SK-N-MC (cell line): ENCODE data around the gene INHA.

Experiments used
- DNase-seq: peaks from one replicate; pipeline ENCODE4 v3.0.0-alpha.2; 2011; ENCODE audit warnings: low read depth, low spot score
- H3K27ac ChIP-seq: fragments of 200-600 bp; sonication (generic); 2 replicates; pipeline ENCODE4 v1.5.1; 2016; ENCODE audit warnings: mixed run types
- H3K36me3 ChIP-seq: fragments of 200-600 bp; sonication (generic); 2 replicates; pipeline ENCODE4 v1.6.1; 2017; ENCODE audit warnings: antibody characterized with exemption, low read length, mixed read lengths; ENCODE audit not compliant: insufficient read depth
- H3K4me3 ChIP-seq: fragments of 200-600 bp; sonication (generic); 2 replicates; pipeline ENCODE4 v1.5.1; 2016
- H3K9ac ChIP-seq: fragments of 200-600 bp; sonication (generic); 2 replicates; pipeline ENCODE4 v1.8.0; 2017; ENCODE audit warnings: mixed run types, mixed read lengths; ENCODE audit not compliant: insufficient read length
- H3K9me3 ChIP-seq: fragments of 200-600 bp; sonication (generic); 2 replicates; pipeline ENCODE4 v1.6.1; 2017; ENCODE audit warnings: low read depth, mild to moderate bottlenecking, antibody characterized with exemption, low read length, moderate library complexity, mixed read lengths
- EZH2 ChIP-seq: fragments of 200-600 bp; sonication (generic); IDR thresholded peaks from one replicate; pipeline ENCODE4 v1.6.1; 2017; ENCODE audit warnings: antibody characterized with exemption
- FOXP2 ChIP-seq: optimal IDR thresholded peaks from 2 replicates; pipeline ENCODE3; 2011; ENCODE audit warnings: mild to moderate bottlenecking, moderate library complexity; ENCODE audit not compliant: insufficient read depth; ENCODE audit errors: extremely low read length, control extremely low read depth
- POLR2AphosphoS5 ChIP-seq: IDR thresholded peaks from 2 replicates; pipeline ENCODE4 v1.6.1; 2012; ENCODE audit warnings: mild to moderate bottlenecking, low read depth, low read length, borderline replicate concordance

Gene INHA

GRCh38 chr2:219615894-219616293 lies 43.8 kb downstream of the INHA start:
- H3K4me3 ChIP-seq, result no peak overlapping the region
- no peak for TF ChIP-seq POLR2AphosphoS5
- no peak for TF ChIP-seq EZH2
- TF ChIP-seq FOXP2, result no peak
- DNase-seq, result no peak
- H3K27ac ChIP-seq, result no peak overlapping the region
- no peaks in the 10 kb centered on the region; the same call in 1 of the 2 replicates for H3K36me3 ChIP-seq
- H3K9ac ChIP-seq, result no peak overlapping the region
- no peaks in the 10 kb centered on the region for H3K9me3 ChIP-seq

GRCh38 chr2:219616550-219616949 lies 44.4 kb downstream of the INHA start:
- Histone ChIP-seq H3K27ac (no peak overlapping the region), H3K4me3 (no peak overlapping the region), H3K9me3 (no peaks in the 10 kb centered on the region), H3K36me3 (no peaks in the 10 kb centered on the region; the same call in 1 of the 2 replicates), H3K9ac (no peak overlapping the region)
- TF ChIP-seq POLR2AphosphoS5, result no peak
- no peak for TF ChIP-seq EZH2
- no peak for TF ChIP-seq FOXP2
- no peak for DNase-seq

- Histone ChIP-seq H3K4me3 (no peak overlapping the region), H3K9ac (no peak overlapping the region), H3K27ac (no peak overlapping the region), H3K9me3 (no peaks in the 10 kb centered on the region), H3K36me3 (no peaks in the 10 kb centered on the region; the same call in 1 of the 2 replicates)
- TF ChIP-seq FOXP2, result no peak
- no peak for TF ChIP-seq POLR2AphosphoS5
- TF ChIP-seq EZH2, result no peak
- DNase-seq, result no peak
These were observed 46.6 kb downstream of the INHA start for GRCh38 chr2:219618733-219619122.

- H3K4me3 ChIP-seq, result no peak overlapping the region
- H3K9ac ChIP-seq, result no peak overlapping the region
- no peaks in the 10 kb centered on the region; the same call in 1 of the 2 replicates for H3K36me3 ChIP-seq
- H3K9me3 ChIP-seq, result no peaks in the 10 kb centered on the region
- H3K27ac ChIP-seq, result no peak overlapping the region
- no peak for DNase-seq
- TF ChIP-seq POLR2AphosphoS5, result no peak
- TF ChIP-seq EZH2, result no peak
- TF ChIP-seq FOXP2, result no peak
These were observed 47.1 kb downstream of the INHA start for GRCh38 chr2:219619235-219619634.

- no peak for DNase-seq
- Histone ChIP-seq H3K9ac (no peak overlapping the region), H3K9me3 (no peaks in the 10 kb centered on the region), H3K4me3 (no peak overlapping the region), H3K36me3 (no peaks in the 10 kb centered on the region; the same call in 1 of the 2 replicates), H3K27ac (no peak overlapping the region)
- TF ChIP-seq EZH2 (no peak), FOXP2 (no peak), POLR2AphosphoS5 (no peak)
These were observed 48.4 kb downstream of the INHA start for GRCh38 chr2:219620546-219620945.

GRCh38 chr2:219621935-219622334 lies 49.8 kb downstream of the INHA start:
- no peaks in the 10 kb centered on the region for H3K36me3 ChIP-seq

GRCh38 chr2:219622472-219622871 lies 50.4 kb downstream of the INHA start:
- Histone ChIP-seq H3K9ac (no peak overlapping the region), H3K36me3 (no peaks in the 10 kb centered on the region), H3K9me3 (no peaks in the 10 kb centered on the region), H3K4me3 (no peak overlapping the region), H3K27ac (no peak overlapping the region)
- DNase-seq, result no peak
- no peak for TF ChIP-seq POLR2AphosphoS5
- TF ChIP-seq FOXP2, result no peak
- TF ChIP-seq EZH2, result no peak

More at GRCh38 chr2:219621935-219622334, 49.8 kb downstream of the INHA start:
- no peak for TF ChIP-seq POLR2AphosphoS5
- no peak for TF ChIP-seq EZH2
- TF ChIP-seq FOXP2, result no peak
- H3K27ac ChIP-seq, result no peak overlapping the region
- DNase-seq, result no peak
- no peaks in the 10 kb centered on the region for H3K9me3 ChIP-seq
- H3K4me3 ChIP-seq, result no peak overlapping the region
- H3K9ac ChIP-seq, result no peak overlapping the region

- no peak for TF ChIP-seq POLR2AphosphoS5
- no peak for TF ChIP-seq EZH2
- no peak for TF ChIP-seq FOXP2
- H3K36me3 ChIP-seq, result no peaks in the 10 kb centered on the region
- no peak overlapping the region for H3K27ac ChIP-seq
- H3K4me3 ChIP-seq, result no peak overlapping the region
- no peaks in the 10 kb centered on the region for H3K9me3 ChIP-seq
- H3K9ac ChIP-seq, result no peak overlapping the region
- no peak for DNase-seq
These were observed 52.5 kb downstream of the INHA start for GRCh38 chr2:219624565-219624964.

- H3K36me3 ChIP-seq, result no peaks in the 10 kb centered on the region
- TF ChIP-seq POLR2AphosphoS5 (no peak), FOXP2 (no peak)
- no peak for DNase-seq
- no peaks in the 10 kb centered on the region for H3K9me3 ChIP-seq
- no peak overlapping the region for H3K9ac ChIP-seq
- H3K27ac ChIP-seq, result no peak overlapping the region
- no peak overlapping the region for H3K4me3 ChIP-seq
These were observed 53.1 kb downstream of the INHA start for GRCh38 chr2:219625179-219625578.
